WTC11 (cell line): ENCODE data around the gene FAM50A.

Experiments used
- NR1H2 ChIP-seq: sonication (generic); formaldehyde crosslinking; IDR thresholded peaks from 2 replicates; pipeline ENCODE4 v1.9.0; 2021; ENCODE audit warnings: mild to moderate bottlenecking, moderate library complexity, missing genetic modification reagents
- ZNF232 ChIP-seq: sonication (generic); formaldehyde crosslinking; IDR thresholded peaks from 2 replicates; pipeline ENCODE4 v1.8.0; 2022; ENCODE audit warnings: mild to moderate bottlenecking, missing genetic modification reagents
- TF ChIP-seq, protein P1 (sequence below): fragments of 200-600 bp; IDR thresholded peaks from 2 replicates; pipeline ENCODE4 v1.8.0; 2022; ENCODE audit warnings: antibody characterized with exemption
- TF ChIP-seq, protein P2 (sequence below): sonication (generic); formaldehyde crosslinking; IDR thresholded peaks from 2 replicates; pipeline ENCODE4 v1.8.0; 2022; ENCODE audit warnings: mild to moderate bottlenecking, missing genetic modification reagents

DNA sequence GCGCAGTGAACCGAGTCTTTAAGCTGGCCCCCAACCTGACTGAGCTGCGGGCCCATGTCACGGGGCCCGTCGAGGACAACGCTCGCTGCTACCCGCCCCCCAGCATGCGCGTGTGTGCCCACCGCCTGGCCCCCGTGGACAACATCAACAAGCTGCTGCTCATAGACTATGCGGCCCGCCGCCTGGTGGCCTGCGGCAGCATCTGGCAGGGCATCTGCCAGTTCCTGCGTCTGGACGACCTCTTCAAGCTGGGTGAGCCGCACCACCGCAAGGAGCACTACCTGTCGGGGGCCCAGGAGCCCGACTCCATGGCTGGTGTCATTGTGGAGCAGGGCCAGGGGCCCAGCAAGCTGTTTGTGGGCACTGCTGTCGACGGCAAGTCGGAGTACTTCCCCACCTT is 16.4 kb downstream of the FAM50A start:
- TF ChIP-seq, protein P1, sequence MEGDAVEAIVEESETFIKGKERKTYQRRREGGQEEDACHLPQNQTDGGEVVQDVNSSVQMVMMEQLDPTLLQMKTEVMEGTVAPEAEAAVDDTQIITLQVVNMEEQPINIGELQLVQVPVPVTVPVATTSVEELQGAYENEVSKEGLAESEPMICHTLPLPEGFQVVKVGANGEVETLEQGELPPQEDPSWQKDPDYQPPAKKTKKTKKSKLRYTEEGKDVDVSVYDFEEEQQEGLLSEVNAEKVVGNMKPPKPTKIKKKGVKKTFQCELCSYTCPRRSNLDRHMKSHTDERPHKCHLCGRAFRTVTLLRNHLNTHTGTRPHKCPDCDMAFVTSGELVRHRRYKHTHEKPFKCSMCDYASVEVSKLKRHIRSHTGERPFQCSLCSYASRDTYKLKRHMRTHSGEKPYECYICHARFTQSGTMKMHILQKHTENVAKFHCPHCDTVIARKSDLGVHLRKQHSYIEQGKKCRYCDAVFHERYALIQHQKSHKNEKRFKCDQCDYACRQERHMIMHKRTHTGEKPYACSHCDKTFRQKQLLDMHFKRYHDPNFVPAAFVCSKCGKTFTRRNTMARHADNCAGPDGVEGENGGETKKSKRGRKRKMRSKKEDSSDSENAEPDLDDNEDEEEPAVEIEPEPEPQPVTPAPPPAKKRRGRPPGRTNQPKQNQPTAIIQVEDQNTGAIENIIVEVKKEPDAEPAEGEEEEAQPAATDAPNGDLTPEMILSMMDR = no peak
- no peak for TF ChIP-seq ZNF232 (CRISPR knock-in tag)
- TF ChIP-seq, protein P2, sequence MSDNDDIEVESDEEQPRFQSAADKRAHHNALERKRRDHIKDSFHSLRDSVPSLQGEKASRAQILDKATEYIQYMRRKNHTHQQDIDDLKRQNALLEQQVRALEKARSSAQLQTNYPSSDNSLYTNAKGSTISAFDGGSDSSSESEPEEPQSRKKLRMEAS (CRISPR knock-in tag) = no peak
- no peak for TF ChIP-seq NR1H2 (CRISPR knock-in tag)
